IPS-18a (cell line): ENCODE measurements around the gene BIRC6.
"Not testable (repeated sequence)": the region's sequence is repeated elsewhere in the genome, so short reads cannot be mapped to it uniquely, and the experiment has no call there.

Experiments used
- H3K27ac ChIP-seq: one replicate; pipeline ENCODE4 v1.5.1; 2013; ENCODE audit warnings: low read length
- H3K27me3 ChIP-seq: one replicate; pipeline ENCODE4 v1.6.1; 2013; ENCODE audit warnings: mild to moderate bottlenecking, low read length; ENCODE audit not compliant: control insufficient read depth, insufficient read depth
- H3K36me3 ChIP-seq: one replicate; pipeline ENCODE4 v1.6.1; 2013; ENCODE audit warnings: low read depth, low read length; ENCODE audit not compliant: control insufficient read depth
- H3K4me1 ChIP-seq: one replicate; pipeline ENCODE4 v1.6.1; 2013; ENCODE audit warnings: low read depth, low read length; ENCODE audit not compliant: control insufficient read depth
- H3K4me3 ChIP-seq: one replicate; pipeline ENCODE4 v1.5.1; 2013; ENCODE audit warnings: low read length
- H3K9ac ChIP-seq: one replicate; pipeline ENCODE4 v1.6.1; 2013; ENCODE audit warnings: mild to moderate bottlenecking, low read length, moderate library complexity
- H3K9me3 ChIP-seq: one replicate; pipeline ENCODE4 v1.6.1; 2013; ENCODE audit warnings: low read depth, low read length; ENCODE audit not compliant: control insufficient read depth

The BIRC6 gene, protein sequence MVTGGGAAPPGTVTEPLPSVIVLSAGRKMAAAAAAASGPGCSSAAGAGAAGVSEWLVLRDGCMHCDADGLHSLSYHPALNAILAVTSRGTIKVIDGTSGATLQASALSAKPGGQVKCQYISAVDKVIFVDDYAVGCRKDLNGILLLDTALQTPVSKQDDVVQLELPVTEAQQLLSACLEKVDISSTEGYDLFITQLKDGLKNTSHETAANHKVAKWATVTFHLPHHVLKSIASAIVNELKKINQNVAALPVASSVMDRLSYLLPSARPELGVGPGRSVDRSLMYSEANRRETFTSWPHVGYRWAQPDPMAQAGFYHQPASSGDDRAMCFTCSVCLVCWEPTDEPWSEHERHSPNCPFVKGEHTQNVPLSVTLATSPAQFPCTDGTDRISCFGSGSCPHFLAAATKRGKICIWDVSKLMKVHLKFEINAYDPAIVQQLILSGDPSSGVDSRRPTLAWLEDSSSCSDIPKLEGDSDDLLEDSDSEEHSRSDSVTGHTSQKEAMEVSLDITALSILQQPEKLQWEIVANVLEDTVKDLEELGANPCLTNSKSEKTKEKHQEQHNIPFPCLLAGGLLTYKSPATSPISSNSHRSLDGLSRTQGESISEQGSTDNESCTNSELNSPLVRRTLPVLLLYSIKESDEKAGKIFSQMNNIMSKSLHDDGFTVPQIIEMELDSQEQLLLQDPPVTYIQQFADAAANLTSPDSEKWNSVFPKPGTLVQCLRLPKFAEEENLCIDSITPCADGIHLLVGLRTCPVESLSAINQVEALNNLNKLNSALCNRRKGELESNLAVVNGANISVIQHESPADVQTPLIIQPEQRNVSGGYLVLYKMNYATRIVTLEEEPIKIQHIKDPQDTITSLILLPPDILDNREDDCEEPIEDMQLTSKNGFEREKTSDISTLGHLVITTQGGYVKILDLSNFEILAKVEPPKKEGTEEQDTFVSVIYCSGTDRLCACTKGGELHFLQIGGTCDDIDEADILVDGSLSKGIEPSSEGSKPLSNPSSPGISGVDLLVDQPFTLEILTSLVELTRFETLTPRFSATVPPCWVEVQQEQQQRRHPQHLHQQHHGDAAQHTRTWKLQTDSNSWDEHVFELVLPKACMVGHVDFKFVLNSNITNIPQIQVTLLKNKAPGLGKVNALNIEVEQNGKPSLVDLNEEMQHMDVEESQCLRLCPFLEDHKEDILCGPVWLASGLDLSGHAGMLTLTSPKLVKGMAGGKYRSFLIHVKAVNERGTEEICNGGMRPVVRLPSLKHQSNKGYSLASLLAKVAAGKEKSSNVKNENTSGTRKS (N-terminal part only)

DNA sequence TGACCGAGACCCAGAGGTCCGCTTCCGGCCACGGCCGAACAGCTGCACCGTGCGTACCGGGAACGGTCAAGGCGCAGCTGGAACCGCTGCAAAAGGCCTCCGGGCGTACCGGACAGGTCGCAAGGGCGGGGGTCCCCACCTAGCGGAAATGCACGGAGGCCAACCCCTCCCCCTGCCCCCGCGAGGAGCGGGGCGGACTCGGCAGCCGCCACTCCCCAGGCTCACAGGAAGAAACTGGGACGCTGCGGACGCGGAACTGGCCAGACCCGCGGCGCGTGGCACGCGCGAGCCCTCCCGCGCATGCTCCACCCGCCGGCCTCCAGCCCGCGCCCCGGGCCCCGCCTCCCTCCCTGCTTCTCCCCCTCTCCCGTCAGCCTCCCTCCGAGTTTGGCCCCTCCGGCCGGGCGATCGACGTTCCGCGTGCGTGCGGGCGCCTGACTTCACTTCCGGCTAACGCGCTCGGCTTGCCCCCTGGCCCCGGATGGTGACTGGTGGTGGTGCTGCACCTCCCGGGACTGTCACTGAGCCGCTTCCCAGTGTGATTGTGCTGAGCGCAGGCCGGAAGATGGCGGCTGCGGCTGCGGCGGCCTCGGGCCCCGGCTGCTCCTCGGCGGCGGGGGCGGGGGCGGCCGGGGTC is at the start of gene BIRC6:
BIRC6 (plus strand) TSS at position 343 of the 637 bp plus-strand sequence; CDS start at position 482, 139 bp downstream.
- H3K36me3 ChIP-seq: no peaks in the 10 kb centered on the region
- H3K9me3 ChIP-seq: no peaks in the 10 kb centered on the region

DNA sequence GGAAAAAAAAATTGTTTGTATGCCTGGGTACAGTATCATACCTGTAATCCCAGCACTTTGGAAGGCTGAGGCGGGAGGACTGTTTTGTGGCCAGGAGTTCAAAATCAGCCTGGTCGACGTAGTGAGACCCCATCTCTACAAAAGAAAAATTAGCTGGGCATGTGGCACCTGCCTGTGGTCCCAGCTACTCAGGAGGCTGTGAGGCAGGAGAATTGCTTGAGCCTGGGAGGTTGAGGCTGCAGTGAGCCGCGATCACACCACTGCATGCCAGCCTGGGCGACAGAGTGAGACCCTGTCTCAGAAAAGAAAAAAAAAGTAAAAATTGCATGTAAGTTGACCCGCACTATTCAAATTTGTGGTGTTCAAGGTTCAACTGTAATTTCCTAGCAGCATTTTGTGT is 46.2 kb upstream of the BIRC6 start:
- no peaks in the 10 kb centered on the region for H3K27me3 ChIP-seq
- H3K9ac ChIP-seq: no peak overlapping the region
- H3K4me3 ChIP-seq: no peak overlapping the region
- H3K36me3 ChIP-seq: peaks cover 7% of the 10 kb centered on the region
- H3K9me3 ChIP-seq: no peaks in the 10 kb centered on the region
- no peak overlapping the region for H3K27ac ChIP-seq
- H3K4me1 ChIP-seq: no peaks in the 10 kb centered on the region

More for the DNA sequence above, at the start of gene BIRC6:
- Histone ChIP-seq H3K4me3 (peak within 1 kb of the TSS; percentile 96), H3K4me1 (peaks cover 12% of the 10 kb centered on the region), H3K27ac (peak within 1 kb of the TSS; percentile 84), H3K9ac (peak within 1 kb of the TSS; percentile 93), H3K27me3 (no peaks in the 10 kb centered on the region)

DNA sequence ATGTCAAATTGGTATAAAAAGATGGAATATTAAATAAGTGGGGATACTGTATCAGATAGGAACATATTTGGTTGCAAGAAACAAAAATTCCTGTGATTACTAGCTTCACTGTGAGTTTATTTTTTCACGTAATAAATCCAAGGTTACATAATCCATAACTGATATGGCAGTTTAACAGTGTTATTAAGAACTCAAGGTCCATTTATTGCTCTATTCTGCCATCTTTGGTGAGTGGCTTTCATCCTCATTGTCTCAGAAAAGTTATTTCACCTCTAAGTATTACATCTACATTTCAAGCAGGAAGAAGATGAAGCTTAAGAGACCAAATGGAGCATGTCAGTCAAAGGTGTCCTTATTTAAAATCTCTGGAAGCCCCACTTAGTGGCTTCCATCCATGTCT is 41.9 kb upstream of the BIRC6 start:
- no peaks in the 10 kb centered on the region for H3K9me3 ChIP-seq
- no peaks in the 10 kb centered on the region for H3K36me3 ChIP-seq
- no peaks in the 10 kb centered on the region for H3K4me1 ChIP-seq
- H3K9ac ChIP-seq: no peak overlapping the region
- no peak overlapping the region for H3K4me3 ChIP-seq
- H3K27me3 ChIP-seq: no peaks in the 10 kb centered on the region
- H3K27ac ChIP-seq: no peak overlapping the region

DNA sequence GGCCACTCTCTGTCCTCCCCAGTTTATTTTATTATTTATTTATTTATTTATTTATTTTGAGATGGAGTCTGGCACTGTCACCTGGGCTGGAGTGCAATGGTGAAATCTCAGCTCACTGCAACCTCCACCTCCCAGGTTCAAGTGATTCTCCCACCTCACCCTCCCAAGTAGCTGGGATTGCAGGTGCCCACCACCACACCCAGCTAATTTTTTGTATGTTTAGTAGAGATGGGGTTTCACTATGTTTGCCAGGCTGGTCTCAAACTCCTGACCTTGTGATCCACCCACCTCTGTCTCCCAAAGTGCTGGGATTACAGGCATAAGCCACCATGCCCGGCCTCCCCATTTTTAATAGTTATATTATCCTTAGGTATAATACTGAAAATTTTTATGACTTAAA is 28.1 kb upstream of the BIRC6 start:
- H3K9ac ChIP-seq, H3K36me3 ChIP-seq, H3K27ac ChIP-seq, H3K4me3 ChIP-seq, H3K4me1 ChIP-seq, H3K9me3 ChIP-seq, H3K27me3 ChIP-seq: not testable (repeated sequence)

DNA sequence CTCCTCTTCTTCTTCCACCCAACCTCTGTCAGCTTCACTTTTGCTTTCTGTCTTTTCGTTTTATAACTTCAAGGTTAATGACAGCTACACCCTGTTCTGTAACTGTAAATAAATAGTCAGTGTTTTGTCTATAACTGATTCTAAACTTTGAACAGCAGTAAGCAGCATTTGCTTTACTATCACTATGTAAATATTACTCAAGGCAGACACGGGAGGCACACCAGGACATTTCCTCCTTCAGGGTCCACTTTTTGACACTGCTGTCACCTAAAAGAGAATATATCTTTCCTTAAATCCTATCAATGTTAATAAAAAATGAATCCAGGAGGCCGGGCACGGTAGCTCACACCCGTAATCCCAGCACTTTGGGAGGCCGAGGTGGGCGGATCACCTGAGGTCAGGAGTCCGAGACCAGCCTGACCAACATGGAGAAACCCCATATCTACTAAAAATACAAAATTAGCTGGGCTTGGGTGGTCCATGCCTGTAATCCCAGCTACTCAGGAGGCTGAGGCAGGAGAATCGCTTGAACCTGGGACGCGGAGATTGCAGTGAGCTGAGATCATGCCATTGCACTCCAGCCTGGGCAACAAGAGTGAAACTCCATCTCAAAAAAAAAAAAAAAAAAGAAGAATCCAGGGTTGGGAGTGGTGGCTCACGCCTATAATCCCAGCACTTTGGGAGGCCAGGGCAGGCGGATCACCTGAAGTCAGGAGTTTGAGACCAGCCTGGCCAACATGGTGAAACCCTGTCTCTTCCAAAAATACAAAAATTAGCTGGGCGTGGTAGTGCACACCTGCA is 27.4 kb upstream of the BIRC6 start:
- H3K9ac ChIP-seq, H3K36me3 ChIP-seq, H3K27me3 ChIP-seq, H3K4me1 ChIP-seq, H3K4me3 ChIP-seq, H3K9me3 ChIP-seq, H3K27ac ChIP-seq: not testable (repeated sequence)

DNA sequence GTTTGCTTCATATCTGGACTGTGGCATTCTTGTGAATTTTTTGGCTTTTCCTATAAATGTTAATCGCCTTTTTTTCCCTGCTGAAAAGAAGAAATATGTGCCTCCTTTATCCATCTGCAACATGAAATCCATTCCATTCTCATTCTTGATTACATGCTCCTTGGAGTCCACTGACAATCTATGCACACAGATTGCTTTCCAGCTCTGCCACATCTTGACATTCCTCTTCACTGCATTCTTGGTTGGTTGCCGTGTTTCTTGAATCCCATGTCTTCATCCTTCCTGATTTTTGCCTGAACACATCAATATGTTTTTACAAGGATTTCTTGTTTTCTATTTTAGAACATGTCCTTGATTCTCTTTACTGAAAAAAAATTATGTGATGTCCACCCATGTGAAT is 26.7 kb upstream of the BIRC6 start:
- Histone ChIP-seq H3K4me1 (no peaks in the 10 kb centered on the region), H3K36me3 (no peaks in the 10 kb centered on the region), H3K27me3 (no peaks in the 10 kb centered on the region), H3K27ac (no peak overlapping the region), H3K9ac (no peak overlapping the region), H3K9me3 (no peaks in the 10 kb centered on the region), H3K4me3 (no peak overlapping the region)

DNA sequence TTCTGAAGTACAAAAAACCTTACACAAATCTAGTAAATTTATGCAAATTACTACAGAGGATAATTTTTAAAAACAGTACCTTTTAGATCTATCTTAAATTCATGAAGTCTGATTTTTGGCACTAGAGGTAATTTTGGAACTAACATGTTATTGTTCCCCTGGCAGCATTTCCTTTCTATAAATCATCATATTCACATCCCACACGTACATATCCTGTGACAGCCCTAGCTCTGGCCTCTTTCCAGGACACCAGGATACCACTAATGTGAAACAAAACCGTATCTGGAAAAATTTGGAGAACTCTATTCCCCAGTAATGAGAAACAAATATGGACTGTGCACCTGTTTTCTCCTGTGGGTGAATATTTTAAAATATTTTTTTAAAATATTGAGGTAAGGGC is 14.0 kb upstream of the BIRC6 start:
- Histone ChIP-seq H3K4me1 (no peaks in the 10 kb centered on the region), H3K9me3 (no peaks in the 10 kb centered on the region), H3K9ac (no peak overlapping the region), H3K4me3 (no peak overlapping the region), H3K27ac (no peak overlapping the region), H3K27me3 (no peaks in the 10 kb centered on the region), H3K36me3 (no peaks in the 10 kb centered on the region)

DNA sequence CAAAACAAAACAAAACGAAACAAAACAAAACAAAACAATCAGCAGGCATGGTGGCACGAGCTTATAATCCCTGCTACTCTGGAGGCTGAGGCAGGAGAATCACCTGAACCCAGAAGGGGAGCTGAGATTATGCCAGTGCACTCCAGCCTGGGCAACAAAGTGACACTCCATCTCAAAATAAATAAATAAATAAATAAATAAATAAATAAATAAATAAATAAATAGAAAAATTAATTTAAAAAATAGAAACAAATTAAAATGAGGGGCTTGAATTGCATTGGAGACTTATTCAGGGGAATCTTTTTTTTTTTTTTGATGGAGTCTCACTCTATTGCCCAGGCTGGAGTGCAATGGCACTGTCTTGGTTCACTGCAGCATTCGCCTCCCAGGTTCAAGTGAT is 6.0 kb upstream of the BIRC6 start:
- not testable (repeated sequence) for H3K4me1 ChIP-seq, H3K9me3 ChIP-seq, H3K36me3 ChIP-seq, H3K4me3 ChIP-seq, H3K27me3 ChIP-seq, H3K27ac ChIP-seq, H3K9ac ChIP-seq

DNA sequence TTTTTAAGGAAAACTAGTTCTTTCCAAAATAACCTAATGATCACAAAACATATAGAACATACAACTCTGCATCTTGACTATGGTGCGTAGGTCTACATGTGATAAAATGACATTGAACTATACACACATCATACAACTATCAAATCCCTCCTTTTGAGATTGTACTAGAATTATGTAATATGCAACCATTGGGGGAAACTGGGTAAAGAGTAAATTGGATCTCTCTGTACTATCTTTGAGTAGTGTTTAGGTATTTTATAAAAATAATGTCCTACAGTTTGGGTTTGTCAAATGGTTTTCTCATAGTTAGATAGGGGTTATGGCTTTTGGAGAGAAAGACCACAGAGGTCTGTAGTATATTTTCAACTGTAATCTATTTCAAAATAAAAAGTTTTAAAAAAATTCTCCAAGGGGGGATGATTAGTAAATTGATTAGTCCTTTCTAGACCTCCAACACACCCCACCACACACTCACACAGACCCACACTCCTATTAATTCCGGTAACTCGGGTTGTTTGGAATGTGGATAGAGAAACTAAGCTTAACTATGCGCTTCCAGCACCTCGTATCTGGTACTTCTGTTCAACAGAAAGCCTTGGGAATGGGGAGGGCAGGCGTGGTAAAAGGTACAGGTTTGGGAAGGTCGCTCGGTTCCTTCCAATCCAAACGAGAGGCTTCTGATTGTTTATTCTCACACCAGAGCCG is 695 bp upstream of the BIRC6 start:
- H3K9me3 ChIP-seq: no peaks in the 10 kb centered on the region
- H3K4me3 ChIP-seq: peak overlapping the region; percentile 96
- peak overlapping the region; percentile 83 for H3K27ac ChIP-seq
- H3K4me1 ChIP-seq: peaks cover 12% of the 10 kb centered on the region
- H3K9ac ChIP-seq: peak overlapping the region; percentile 93
- H3K27me3 ChIP-seq: no peaks in the 10 kb centered on the region
- H3K36me3 ChIP-seq: no peaks in the 10 kb centered on the region
